HFFc6 (cell line): ENCODE measurements around the gene RAB1B. TPM values are rescaled to one million over a fixed set of nuclear protein-coding genes. Genes with fewer than 3 reads are reported as not detected.
A peak's percentile ranks its signal among the peaks of the same experiment; 100 is the strongest.

Experiments used
- DNase-seq: peaks from one replicate; pipeline ENCODE4 v3.0.0-alpha.2; 2018
- H3K27ac Mint-ChIP-seq: 2 replicates; pipeline ENCODE4 v1.8.0; 2020; ENCODE audit warnings: mild to moderate bottlenecking, mixed read lengths
- H3K27me3 Mint-ChIP-seq: 2 replicates; pipeline ENCODE4 v1.8.0; 2021; ENCODE audit warnings: mild to moderate bottlenecking, moderate library complexity, mixed read lengths; ENCODE audit not compliant: insufficient read depth
- H3K36me3 Mint-ChIP-seq: 2 replicates; pipeline ENCODE4 v1.8.0; 2021; ENCODE audit warnings: low read depth, mixed read lengths
- H3K4me1 Mint-ChIP-seq: 2 replicates; pipeline ENCODE4 v1.8.0; 2020; ENCODE audit warnings: low read depth, mixed read lengths
- H3K4me3 Mint-ChIP-seq: 2 replicates; pipeline ENCODE4 v1.8.0; 2020; ENCODE audit warnings: mild to moderate bottlenecking, moderate library complexity, mixed read lengths
- H3K9me3 Mint-ChIP-seq: 2 replicates; pipeline ENCODE4 v1.8.0; 2020; ENCODE audit warnings: mild to moderate bottlenecking, mixed read lengths
- total RNA-seq, 6 experiments: library from RNA; stranded (reverse); fragmentation: NEBNext Ultra II Directional; extraction: Animal tissue kit (Norgen Biotek cat#: 25700); gene quantifications; 2 replicates in 1 of 6; 3 replicates in 5 of 6; pipeline ENCODE4 v1.2.3, GENCODE V29; 2021
- TF ChIP-seq, protein P1 (sequence below): fragments of 200-600 bp; sonication (generic); IDR thresholded peaks from 2 replicates; pipeline ENCODE4 v1.5.0; 2021; ENCODE audit warnings: antibody characterized with exemption, mild to moderate bottlenecking

RAB1B gene
- total RNA-seq, 6 experiments from 2014 or later, result 220 to 272 (median 246) TPM

- TF ChIP-seq, protein P1, sequence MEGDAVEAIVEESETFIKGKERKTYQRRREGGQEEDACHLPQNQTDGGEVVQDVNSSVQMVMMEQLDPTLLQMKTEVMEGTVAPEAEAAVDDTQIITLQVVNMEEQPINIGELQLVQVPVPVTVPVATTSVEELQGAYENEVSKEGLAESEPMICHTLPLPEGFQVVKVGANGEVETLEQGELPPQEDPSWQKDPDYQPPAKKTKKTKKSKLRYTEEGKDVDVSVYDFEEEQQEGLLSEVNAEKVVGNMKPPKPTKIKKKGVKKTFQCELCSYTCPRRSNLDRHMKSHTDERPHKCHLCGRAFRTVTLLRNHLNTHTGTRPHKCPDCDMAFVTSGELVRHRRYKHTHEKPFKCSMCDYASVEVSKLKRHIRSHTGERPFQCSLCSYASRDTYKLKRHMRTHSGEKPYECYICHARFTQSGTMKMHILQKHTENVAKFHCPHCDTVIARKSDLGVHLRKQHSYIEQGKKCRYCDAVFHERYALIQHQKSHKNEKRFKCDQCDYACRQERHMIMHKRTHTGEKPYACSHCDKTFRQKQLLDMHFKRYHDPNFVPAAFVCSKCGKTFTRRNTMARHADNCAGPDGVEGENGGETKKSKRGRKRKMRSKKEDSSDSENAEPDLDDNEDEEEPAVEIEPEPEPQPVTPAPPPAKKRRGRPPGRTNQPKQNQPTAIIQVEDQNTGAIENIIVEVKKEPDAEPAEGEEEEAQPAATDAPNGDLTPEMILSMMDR, result no peak
- no peaks in the 10 kb centered on the region for H3K9me3 Mint-ChIP-seq
- H3K27ac Mint-ChIP-seq, result no peak within 1 kb of the TSS
- no peaks in the 10 kb centered on the region for H3K36me3 Mint-ChIP-seq
- peaks cover 13% of the 10 kb centered on the region for H3K27me3 Mint-ChIP-seq
- peaks cover 28% of the 10 kb centered on the region for H3K4me1 Mint-ChIP-seq
- H3K4me3 Mint-ChIP-seq, result peak within 1 kb of the TSS; percentile 96; the same call in 1 of the 2 replicates
- DNase-seq, result no peak
Measured at GRCh38 chr11:66291706-66292542, 23.5 kb downstream of the RAB1B start, which contains the start of gene TMEM151A. Gene TMEM151A, plus strand, starts transcription at chr11:66291894. Its CDS starts 120 bp downstream, at chr11:66292014.

GRCh38 chr11:66292543-66293332, 24.3 kb downstream of the RAB1B start:
- TF ChIP-seq, protein P1, result no peak
- Mint-ChIP-seq H3K27ac (no peak overlapping the region), H3K4me1 (peaks cover 20% of the 10 kb centered on the region), H3K4me3 (no peak overlapping the region), H3K9me3 (no peaks in the 10 kb centered on the region), H3K36me3 (no peaks in the 10 kb centered on the region), H3K27me3 (peaks cover 20% of the 10 kb centered on the region)
- DNase-seq, result no peak

GRCh38 chr11:66293352-66293751, 24.9 kb downstream of the RAB1B start:
- Mint-ChIP-seq H3K9me3 (no peaks in the 10 kb centered on the region), H3K36me3 (no peaks in the 10 kb centered on the region), H3K27me3 (peaks cover 20% of the 10 kb centered on the region), H3K4me3 (no peak overlapping the region), H3K4me1 (peaks cover 19% of the 10 kb centered on the region), H3K27ac (no peak overlapping the region)
- DNase-seq, result no peak
- TF ChIP-seq, protein P1, result no peak

GRCh38 chr11:66293777-66294625, 25.6 kb downstream of the RAB1B start:
- Mint-ChIP-seq H3K27ac (no peak overlapping the region), H3K36me3 (no peaks in the 10 kb centered on the region), H3K9me3 (no peaks in the 10 kb centered on the region), H3K4me3 (no peak overlapping the region), H3K27me3 (peaks cover 18% of the 10 kb centered on the region), H3K4me1 (peaks cover 19% of the 10 kb centered on the region)
- TF ChIP-seq, protein P1, result no peak
- DNase-seq, result no peak
